Measurements from ENCODE around the gene ASAH2B. TPM values are rescaled to one million over a fixed set of nuclear protein-coding genes. Genes with fewer than 3 reads are reported as not detected.
"Not testable (repeated sequence)": the region's sequence is repeated elsewhere in the genome, so short reads cannot be mapped to it uniquely, and the experiment has no call there.

ASAH2B gene
- 10 to 100 TPM in 2 of 3 donors, 1 to 10 TPM in 1; 9.9 to 12.4 (median 11.0) TPM for total RNA-seq

DNA sequence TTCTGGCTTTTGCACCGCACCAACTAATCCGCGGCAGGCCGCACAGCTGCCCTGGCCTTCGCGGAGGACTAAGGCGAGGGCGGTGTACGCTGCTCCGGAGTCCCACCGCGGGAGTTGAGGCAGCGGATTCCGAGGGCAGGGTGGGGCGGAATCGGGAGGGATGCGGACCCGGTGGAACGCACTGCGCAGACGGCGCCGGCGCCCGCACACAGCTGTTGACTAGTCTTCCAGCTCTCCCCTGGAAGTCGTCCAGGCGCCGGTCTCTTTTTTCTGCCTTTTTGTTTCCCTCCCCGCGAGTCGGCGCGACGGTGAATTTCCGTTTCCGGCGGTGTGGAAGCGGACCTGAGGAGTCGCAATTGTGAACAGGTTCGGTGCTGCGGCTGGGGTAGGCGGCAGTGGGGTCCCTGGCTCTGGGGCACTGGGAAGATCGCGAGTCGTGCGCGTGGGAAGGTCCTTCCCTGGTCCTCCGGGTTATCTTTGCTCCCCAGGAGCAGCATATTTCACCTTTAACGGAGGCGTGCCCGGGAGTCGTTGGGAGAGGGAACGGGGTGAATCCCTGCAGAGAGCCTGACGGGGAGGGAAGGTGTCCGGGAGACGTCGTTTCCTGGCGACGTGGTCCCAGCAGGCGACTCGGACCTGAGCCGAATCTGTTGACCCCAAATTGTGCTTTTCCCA is at the start of gene ASAH2B:
Gene ASAH2B (plus strand): TSS at position 319 of the 675 bp plus-strand sequence. CDS start 5,195 bp downstream, outside the sequence.
- Mint-ChIP-seq H3K4me1 (ENCODE audit: low read depth) (peaks cover 24% of the 10 kb centered on the region), H3K4me3 (peak within 1 kb of the TSS; percentile 90), H3K27me3 (ENCODE audit: low read depth) (peaks cover 5% of the 10 kb centered on the region), H3K36me3 (ENCODE audit: insufficient read depth) (no peaks in the 10 kb centered on the region), H3K9me3 (no peaks in the 10 kb centered on the region)
- DNase-seq (peak; percentile 62), ATAC-seq (peak; percentile 85 to 88)

DNA sequence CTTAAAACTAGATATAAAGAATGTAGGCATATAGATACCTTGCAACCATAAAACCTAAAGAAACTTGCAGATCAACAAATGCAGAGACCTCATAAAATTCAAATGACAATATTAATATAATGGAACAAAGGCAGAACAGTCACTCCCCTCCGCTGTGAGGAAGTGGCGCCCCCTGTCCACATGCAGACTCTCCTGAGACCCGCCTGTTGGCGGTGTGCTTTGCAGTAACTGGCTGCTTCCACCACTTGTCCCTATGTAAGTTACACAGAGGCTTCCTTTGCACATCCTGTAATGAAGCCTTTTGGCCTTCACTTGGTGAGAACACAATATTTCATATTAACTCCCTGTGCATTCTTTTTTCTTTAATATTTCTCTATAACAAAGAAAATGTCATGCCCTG is 41.9 kb upstream of the ASAH2B start:
- H3K4me1 Mint-ChIP-seq (ENCODE audit: low read depth); DNase-seq; H3K27me3 Mint-ChIP-seq (ENCODE audit: low read depth); H3K9me3 Mint-ChIP-seq; H3K36me3 Mint-ChIP-seq (ENCODE audit: insufficient read depth); ATAC-seq; H3K4me3 Mint-ChIP-seq: not testable (repeated sequence)

DNA sequence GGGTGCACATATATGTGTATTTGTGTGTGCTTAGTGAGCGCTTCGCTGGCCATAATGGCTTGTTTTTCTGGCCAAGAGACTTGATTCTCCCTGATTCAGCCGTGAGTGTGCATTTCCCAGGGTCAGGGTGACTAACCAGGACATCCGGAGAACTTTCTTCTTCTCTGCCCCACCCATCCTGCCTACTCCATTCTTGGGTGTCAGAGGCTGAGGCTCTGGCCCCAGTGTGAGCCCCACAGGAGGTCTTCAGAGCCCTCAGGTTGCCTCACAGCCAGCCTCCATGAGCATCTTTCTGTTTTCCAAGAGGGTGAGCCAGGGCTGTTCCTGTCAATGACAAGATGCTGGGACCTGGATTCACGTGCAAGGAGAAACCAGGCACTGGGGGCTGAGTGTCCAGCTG is 37.8 kb upstream of the ASAH2B start:
- H3K4me3 Mint-ChIP-seq; H3K9me3 Mint-ChIP-seq; DNase-seq; H3K27me3 Mint-ChIP-seq (ENCODE audit: low read depth); ATAC-seq; H3K36me3 Mint-ChIP-seq (ENCODE audit: insufficient read depth); H3K4me1 Mint-ChIP-seq (ENCODE audit: low read depth): not testable (repeated sequence)

GRCh38 chr10:50702997-50703396 is 36.7 kb upstream of the ASAH2B start:
- DNase-seq; H3K36me3 Mint-ChIP-seq (ENCODE audit: insufficient read depth); H3K27me3 Mint-ChIP-seq (ENCODE audit: low read depth); H3K4me1 Mint-ChIP-seq (ENCODE audit: low read depth); H3K9me3 Mint-ChIP-seq; ATAC-seq; H3K4me3 Mint-ChIP-seq: not testable (repeated sequence)

DNA sequence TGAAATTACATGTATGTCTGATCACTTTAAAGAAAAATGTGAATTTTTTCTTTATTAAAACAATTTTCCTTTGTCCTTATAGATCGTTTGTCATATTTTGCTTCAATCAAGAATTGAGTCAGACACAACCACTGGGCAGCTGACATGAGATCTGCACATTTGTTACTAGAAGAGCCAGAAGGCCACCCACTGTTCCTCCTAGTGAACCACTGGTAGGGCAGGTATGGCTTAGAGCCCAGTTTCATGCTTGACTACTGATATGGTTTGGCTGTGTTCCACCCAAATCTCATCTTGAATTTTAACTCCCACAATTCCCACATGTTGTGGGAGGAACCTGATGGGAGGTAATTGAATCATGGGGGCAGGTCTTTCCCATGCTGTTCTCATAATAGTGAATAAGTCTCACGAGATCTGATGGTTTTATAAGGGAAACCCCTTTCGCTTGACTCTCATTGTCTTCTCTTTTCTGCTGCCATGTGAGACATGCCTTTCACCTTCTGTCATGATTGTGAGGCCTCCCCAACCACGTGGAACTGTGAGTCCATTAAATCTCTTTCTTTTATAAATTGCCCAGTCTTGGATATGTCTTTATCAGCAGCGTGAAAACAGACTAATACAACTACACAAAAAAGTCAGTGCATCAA is 35.2 kb upstream of the ASAH2B start:
- DNase-seq; H3K9me3 Mint-ChIP-seq; H3K4me1 Mint-ChIP-seq (ENCODE audit: low read depth); H3K27me3 Mint-ChIP-seq (ENCODE audit: low read depth); H3K36me3 Mint-ChIP-seq (ENCODE audit: insufficient read depth); ATAC-seq; H3K4me3 Mint-ChIP-seq: not testable (repeated sequence)

DNA sequence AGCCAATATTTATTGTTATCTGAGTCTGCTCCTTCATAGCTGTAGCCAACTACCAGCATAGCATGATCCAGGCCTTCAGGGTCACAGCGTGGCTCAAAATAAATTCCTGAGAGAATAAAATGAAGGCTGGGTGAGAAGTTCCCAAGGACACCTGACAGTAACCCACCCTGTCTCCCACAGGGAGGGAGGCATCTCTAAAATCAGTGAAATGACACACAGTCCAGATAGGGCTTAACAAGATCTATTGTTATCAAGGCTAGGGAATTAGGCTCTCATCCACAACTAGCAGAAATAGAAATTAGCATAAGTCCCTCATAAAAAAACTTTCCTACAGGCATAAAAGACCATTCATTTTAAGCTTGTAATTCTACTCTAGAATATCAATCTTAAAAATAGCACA is 33.7 kb upstream of the ASAH2B start:
- not testable (repeated sequence) for H3K4me3 Mint-ChIP-seq; H3K4me1 Mint-ChIP-seq (ENCODE audit: low read depth); H3K27me3 Mint-ChIP-seq (ENCODE audit: low read depth); DNase-seq; H3K9me3 Mint-ChIP-seq; ATAC-seq; H3K36me3 Mint-ChIP-seq (ENCODE audit: insufficient read depth)

DNA sequence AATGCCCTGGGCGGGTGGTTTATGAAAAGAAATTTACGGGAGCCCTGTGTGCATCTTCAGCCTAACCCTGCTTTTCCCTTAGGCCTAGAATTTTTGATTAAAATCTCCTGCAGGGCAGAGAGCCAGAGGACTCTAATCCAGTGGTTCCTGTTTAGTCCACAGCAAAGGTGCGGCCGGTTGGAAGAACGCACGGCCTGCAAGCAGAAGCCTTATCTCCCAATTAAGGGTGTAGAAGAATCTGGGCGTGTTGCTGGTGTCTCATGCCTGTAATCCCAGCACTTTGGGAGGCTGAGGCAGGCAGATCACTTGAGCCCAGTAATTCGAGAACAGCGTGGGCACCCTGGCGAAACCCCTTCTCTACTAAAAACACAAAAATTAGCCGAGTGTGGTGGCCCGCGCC is 29.5 kb upstream of the ASAH2B start:
- ATAC-seq; H3K9me3 Mint-ChIP-seq; H3K4me3 Mint-ChIP-seq; DNase-seq; H3K36me3 Mint-ChIP-seq (ENCODE audit: insufficient read depth); H3K27me3 Mint-ChIP-seq (ENCODE audit: low read depth); H3K4me1 Mint-ChIP-seq (ENCODE audit: low read depth): not testable (repeated sequence)

GRCh38 chr10:50723812-50724211 is 15.9 kb upstream of the ASAH2B start:
- not testable (repeated sequence) for H3K4me3 Mint-ChIP-seq; H3K36me3 Mint-ChIP-seq (ENCODE audit: insufficient read depth); H3K4me1 Mint-ChIP-seq (ENCODE audit: low read depth); H3K9me3 Mint-ChIP-seq; DNase-seq
- H3K27me3 Mint-ChIP-seq (ENCODE audit: low read depth) = peaks cover 42% of the 10 kb centered on the region
- ATAC-seq = peak in 1 of 2 donors; percentile 18

GRCh38 chr10:50728112-50728511 is 11.6 kb upstream of the ASAH2B start:
- not testable (repeated sequence) for H3K36me3 Mint-ChIP-seq (ENCODE audit: insufficient read depth); H3K4me3 Mint-ChIP-seq; DNase-seq; H3K9me3 Mint-ChIP-seq; H3K4me1 Mint-ChIP-seq (ENCODE audit: low read depth); ATAC-seq
- H3K27me3 Mint-ChIP-seq (ENCODE audit: low read depth) = peaks cover 48% of the 10 kb centered on the region

- peak in 1 of 2 donors; percentile 18 for ATAC-seq
- not testable (repeated sequence) for H3K9me3 Mint-ChIP-seq; H3K27me3 Mint-ChIP-seq (ENCODE audit: low read depth); H3K36me3 Mint-ChIP-seq (ENCODE audit: insufficient read depth); DNase-seq
- Mint-ChIP-seq H3K4me1 (ENCODE audit: low read depth) (peaks cover 24% of the 10 kb centered on the region), H3K4me3 (peak overlapping the region; percentile 90)
Observed at GRCh38 chr10:50738987-50739617, 634 bp upstream of the ASAH2B start.

DNA sequence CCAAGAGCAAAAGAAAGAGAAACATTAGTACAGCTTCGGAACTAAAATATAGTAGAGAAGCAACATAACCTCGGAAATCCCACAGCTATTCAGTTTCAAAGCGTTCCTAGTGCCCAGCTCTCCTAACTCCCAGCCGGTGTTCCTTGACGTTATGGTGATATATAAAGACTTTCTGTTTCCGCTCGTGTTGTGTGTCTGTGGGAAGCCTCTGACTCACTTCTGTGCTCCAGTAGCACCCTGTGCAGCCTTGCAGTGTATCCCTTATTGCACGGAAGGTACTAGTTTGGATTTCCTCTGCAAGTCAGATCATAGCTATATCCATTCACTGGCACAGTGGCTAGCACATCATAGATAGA is 535 bp downstream of the ASAH2B start:
- Mint-ChIP-seq H3K36me3 (ENCODE audit: insufficient read depth) (no peaks in the 10 kb centered on the region), H3K4me1 (ENCODE audit: low read depth) (peaks cover 24% of the 10 kb centered on the region), H3K9me3 (no peaks in the 10 kb centered on the region), H3K27me3 (ENCODE audit: low read depth) (peaks cover 2% of the 10 kb centered on the region), H3K4me3 (peak overlapping the region; percentile 90)
- ATAC-seq (peak; percentile 60 to 72), DNase-seq (peak; percentile 7)

DNA sequence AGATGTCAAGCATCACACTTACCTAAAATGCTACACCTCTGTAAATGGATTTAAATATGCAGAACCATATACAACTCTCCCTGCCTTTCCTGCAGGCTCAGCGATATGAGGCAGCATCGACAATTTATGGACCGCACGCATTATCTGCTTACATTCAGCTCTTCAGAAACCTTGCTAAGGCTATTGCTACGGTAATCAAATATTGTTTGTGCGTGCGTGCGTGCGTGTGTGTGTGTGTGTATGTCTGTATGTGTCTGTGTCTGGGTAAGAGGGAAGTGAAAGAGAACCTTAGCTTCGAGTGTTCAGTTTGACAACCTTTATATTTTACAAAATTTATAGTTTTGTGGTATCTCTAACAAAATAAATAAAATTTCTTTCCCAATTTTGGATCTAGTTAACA is 3.1 kb downstream of the ASAH2B start:
- not testable (repeated sequence) for DNase-seq; H3K9me3 Mint-ChIP-seq; ATAC-seq; H3K27me3 Mint-ChIP-seq (ENCODE audit: low read depth); H3K36me3 Mint-ChIP-seq (ENCODE audit: insufficient read depth); H3K4me3 Mint-ChIP-seq
- peaks cover 24% of the 10 kb centered on the region for H3K4me1 Mint-ChIP-seq (ENCODE audit: low read depth)

- not testable (repeated sequence) for H3K36me3 Mint-ChIP-seq (ENCODE audit: insufficient read depth); H3K4me1 Mint-ChIP-seq (ENCODE audit: low read depth); H3K9me3 Mint-ChIP-seq; DNase-seq; H3K27me3 Mint-ChIP-seq (ENCODE audit: low read depth); ATAC-seq; H3K4me3 Mint-ChIP-seq
Observed at GRCh38 chr10:50766774-50767513, 27.2 kb downstream of the ASAH2B start.

- not testable (repeated sequence) for H3K4me3 Mint-ChIP-seq; H3K36me3 Mint-ChIP-seq (ENCODE audit: insufficient read depth); H3K9me3 Mint-ChIP-seq; H3K27me3 Mint-ChIP-seq (ENCODE audit: low read depth); ATAC-seq; H3K4me1 Mint-ChIP-seq (ENCODE audit: low read depth); DNase-seq
Observed at GRCh38 chr10:50772042-50772441, 32.3 kb downstream of the ASAH2B start.

Measured in activated T-cell treated with anti-CD3 and anti-CD28 coated beads, Interleukin-2, amount 50 U/mL, for 4 hours (primary cell).